ENCODE results near the gene OOSP4B. TPM values are rescaled to one million over a fixed set of nuclear protein-coding genes. Genes with fewer than 3 reads are reported as not detected.
"Not testable (repeated sequence)": the region's sequence is repeated elsewhere in the genome, so short reads cannot be mapped to it uniquely, and the experiment has no call there.

OOSP4B gene
- total RNA-seq, 1 experiment from 2014 or later: not detected

DNA sequence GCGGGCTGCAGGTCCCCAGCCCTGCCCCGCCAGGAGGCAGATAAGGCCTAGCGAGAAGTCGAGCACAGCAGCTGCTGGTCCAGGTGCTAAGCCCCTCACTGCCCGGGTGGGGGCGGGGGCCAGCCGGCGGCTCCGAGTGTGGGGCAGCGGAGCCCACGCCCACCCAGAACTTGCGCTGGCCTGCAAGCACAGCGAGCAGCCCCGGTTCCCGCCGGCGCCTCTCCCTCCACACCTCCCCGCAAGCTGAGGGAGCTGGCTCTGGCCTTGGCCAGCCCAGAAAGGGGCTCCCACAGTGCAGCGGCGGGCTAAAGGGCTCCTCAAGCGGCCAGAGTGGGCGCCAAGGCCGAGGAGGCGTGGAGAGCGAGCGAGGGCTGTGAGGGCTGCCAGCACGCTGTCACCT, 3.4 kb downstream of the OOSP4B start:
- H3K36me3 ChIP-seq; H3K27me3 ChIP-seq; H3K9me3 ChIP-seq (replicated peaks); H3K4me3 ChIP-seq; H3K4me1 ChIP-seq; DNase-seq; H3K27ac ChIP-seq: not testable (repeated sequence)

DNA sequence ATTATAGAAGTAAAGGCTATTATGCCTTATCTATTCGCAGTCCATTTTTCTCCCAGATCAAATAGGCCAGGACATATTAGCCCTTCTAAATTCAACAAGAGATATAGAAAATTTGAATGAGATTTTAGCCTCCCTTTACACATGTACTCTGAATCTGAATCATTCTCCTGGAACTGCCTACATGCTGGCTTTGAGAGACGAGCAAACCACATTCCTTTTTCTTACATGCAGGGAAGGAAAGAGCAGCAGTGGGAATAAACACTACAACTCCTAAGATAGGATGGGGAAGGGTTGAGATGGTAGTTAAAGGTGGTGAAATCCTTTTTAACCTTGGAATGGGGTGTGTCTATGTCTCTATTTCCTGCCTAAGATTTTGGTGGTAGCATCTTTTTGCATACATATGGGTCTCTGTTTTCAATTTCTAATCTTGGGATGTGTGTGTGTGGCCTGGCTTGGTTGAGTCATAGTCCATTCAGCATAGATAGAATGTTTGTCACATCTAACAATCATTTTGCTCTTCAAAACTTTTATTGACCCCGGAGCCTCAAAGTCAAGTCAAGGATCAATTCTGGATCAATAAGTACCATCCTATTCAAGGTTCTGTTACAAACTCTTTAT, 12.1 kb downstream of the OOSP4B start:
- Histone ChIP-seq H3K27me3 (no peaks in the 10 kb centered on the region), H3K36me3 (no peaks in the 10 kb centered on the region), H3K9me3 (replicated peaks) (no peaks in the 10 kb centered on the region), H3K4me1 (no peaks in the 10 kb centered on the region), H3K27ac (no peak overlapping the region), H3K4me3 (no peak overlapping the region)
- DNase-seq: no peak

DNA sequence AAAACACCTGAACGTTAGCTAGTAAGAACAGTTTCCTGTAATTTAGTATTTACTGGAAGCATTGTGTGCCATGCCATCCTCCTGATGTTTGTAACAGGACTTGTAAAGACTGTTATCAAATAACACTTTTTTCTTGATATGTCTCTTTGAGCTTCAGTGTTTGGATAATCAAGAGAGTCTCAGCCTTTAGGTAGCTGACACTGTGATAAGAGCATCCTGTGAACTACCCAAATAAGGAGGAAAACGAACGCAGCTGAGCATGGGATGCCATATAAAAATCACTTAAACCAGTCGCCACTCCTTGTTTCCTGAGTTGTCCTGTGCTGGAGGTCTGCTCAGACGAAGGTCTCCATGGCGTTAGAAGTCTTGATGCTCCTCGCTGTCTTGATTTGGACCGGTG, 23.1 kb downstream of the OOSP4B start, which contains the start of gene OOSP2:
TSS of gene OOSP2 (plus strand) at position 301 of the 400 bp plus-strand sequence. CDS start at position 352, 51 bp downstream.
- H3K27me3 ChIP-seq: no peaks in the 10 kb centered on the region
- H3K9me3 ChIP-seq (replicated peaks): no peaks in the 10 kb centered on the region
- H3K4me3 ChIP-seq: no peak within 1 kb of the TSS
- H3K27ac ChIP-seq: no peak within 1 kb of the TSS
- DNase-seq: no peak
- no peaks in the 10 kb centered on the region for H3K36me3 ChIP-seq
- no peaks in the 10 kb centered on the region for H3K4me1 ChIP-seq

DNA sequence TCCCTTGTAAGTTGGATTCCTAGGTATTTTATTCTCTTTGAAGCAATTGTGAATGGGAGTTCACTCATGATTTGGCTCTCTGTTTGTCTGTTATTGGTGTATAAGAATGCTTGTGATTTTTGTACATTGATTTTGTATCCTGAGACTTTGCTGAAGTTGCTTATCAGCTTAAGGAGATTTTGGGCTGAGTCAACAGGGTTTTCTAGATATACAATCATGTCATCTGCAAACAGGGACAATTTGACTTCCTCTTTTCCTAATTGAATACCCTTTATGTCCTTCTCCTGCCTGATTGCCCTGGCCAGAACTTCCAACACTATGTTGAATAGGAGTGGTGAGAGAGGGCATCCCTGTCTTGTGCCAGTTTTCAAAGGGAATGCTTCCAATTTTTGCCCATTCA, 33.4 kb downstream of the OOSP4B start:
- H3K4me1 ChIP-seq; H3K4me3 ChIP-seq; H3K27me3 ChIP-seq; H3K27ac ChIP-seq; DNase-seq; H3K36me3 ChIP-seq; H3K9me3 ChIP-seq (replicated peaks): not testable (repeated sequence)

DNA sequence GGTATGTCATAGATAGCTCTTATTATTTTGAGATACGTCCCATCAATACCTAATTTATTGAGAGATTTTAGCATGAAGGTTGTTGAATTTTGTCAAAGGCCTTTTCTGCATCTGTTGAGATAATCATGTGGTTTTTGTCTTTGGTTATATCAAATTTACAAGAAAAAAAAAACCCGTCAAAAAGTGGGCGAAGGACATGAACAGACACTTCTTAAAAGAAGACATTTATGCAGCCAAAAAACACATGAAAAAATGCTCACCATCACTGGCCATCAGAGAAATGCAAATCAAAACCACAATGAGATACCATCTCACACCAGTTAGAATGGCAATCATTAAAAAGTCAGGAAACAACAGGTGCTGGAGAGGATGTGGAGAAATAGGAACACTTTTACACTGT, 33.9 kb downstream of the OOSP4B start:
- not testable (repeated sequence) for H3K9me3 ChIP-seq (replicated peaks); H3K4me1 ChIP-seq; H3K27ac ChIP-seq

DNA sequence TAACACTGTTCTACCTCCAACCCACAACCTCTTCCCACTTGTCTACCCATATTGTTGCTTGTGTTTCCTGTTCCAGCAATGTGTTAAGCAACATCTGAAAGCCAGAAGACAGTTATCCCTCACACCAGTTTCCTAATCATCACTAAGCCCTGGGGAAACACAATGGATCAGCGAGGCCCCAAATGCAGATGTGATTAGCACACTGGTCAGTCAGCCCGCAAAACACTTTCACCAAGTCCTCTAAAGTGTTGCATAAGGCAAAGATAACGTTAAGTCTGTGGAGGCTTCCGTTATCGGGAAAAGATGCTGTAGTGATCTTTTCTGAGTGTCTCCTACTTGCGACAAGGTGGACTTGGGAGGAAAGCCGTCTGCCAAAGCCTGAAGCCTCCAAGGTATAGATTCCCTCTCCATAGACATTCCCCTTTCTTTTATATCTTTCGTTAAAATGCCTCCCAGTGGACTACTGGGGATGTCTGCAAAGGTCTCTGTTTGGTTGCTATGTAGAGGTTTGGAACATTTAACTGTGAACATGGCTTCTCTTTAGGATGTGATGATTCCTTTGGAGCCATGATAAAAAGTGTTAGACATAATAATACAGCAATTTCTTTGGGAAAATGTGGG, 39.5 kb downstream of the OOSP4B start, which contains the start of gene MS4A3:
TSS of gene MS4A3 (plus strand) at position 317 of the 621 bp plus-strand sequence. CDS start 4,496 bp downstream, outside the sequence.
- H3K4me1 ChIP-seq: no peaks in the 10 kb centered on the region
- H3K36me3 ChIP-seq: no peaks in the 10 kb centered on the region
- no peaks in the 10 kb centered on the region for H3K9me3 ChIP-seq (replicated peaks)
- no peaks in the 10 kb centered on the region for H3K27me3 ChIP-seq
- H3K4me3 ChIP-seq: no peak within 1 kb of the TSS
- H3K27ac ChIP-seq: no peak within 1 kb of the TSS
- DNase-seq: no peak

More for the DNA sequence above, 33.9 kb downstream of the OOSP4B start:
- H3K27me3 ChIP-seq, DNase-seq, H3K4me3 ChIP-seq, H3K36me3 ChIP-seq: not testable (repeated sequence)

DNA sequence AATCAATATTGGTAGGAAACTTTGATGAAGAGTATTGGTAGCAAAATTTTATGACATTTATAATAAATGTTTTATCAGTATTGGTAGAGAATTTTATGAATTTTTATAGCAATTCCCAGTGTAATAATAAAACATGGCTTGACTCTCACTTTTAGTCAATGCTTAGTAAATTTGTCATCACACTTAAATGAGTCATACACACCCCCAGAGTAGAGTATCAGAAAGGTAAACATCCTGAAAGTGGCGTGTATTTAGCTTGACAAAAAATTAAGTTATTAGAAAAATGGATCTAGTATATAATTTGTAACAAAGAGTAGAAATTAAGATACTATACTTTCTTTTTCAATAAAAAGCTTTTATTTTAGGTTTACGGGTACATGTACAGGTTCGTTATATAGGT, 42.1 kb downstream of the OOSP4B start:
- Histone ChIP-seq H3K4me3 (no peak overlapping the region), H3K27ac (no peak overlapping the region), H3K4me1 (no peaks in the 10 kb centered on the region), H3K27me3 (no peaks in the 10 kb centered on the region), H3K9me3 (replicated peaks) (no peaks in the 10 kb centered on the region), H3K36me3 (no peaks in the 10 kb centered on the region)
- no peak for DNase-seq

DNA sequence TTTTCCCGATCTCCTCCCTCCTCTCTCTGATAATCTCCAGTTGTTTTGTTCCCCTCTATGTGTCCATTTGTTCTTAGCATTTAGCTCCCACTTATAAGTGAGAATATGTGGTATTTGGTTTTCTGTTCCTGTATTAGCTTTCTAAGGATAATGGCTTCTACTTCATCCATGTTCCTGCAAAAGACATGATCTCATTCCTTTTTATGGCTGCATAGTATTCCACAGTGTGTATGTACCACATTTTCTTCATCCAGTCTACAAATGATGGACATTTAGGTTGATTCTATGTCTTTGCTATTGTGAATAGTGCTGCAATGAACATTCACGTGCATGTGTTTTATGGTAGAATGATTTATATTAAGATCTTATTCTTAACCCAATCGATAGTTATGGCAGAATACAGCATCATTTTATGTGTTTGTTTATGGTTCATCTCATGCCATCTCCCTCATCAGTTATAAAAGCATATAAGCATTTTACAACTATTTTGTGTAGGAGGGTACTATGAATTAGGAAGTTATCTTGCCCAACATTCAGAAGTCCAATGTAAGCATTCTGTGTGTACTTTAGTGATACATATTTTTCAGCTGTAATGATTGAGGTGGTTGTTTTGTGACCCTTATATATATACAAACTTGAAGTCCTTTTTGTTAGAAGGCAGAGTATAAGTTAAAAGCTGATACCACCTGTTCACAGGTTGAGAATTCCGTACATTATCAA, 42.7 kb downstream of the OOSP4B start:
- no peaks in the 10 kb centered on the region for H3K36me3 ChIP-seq

DNA sequence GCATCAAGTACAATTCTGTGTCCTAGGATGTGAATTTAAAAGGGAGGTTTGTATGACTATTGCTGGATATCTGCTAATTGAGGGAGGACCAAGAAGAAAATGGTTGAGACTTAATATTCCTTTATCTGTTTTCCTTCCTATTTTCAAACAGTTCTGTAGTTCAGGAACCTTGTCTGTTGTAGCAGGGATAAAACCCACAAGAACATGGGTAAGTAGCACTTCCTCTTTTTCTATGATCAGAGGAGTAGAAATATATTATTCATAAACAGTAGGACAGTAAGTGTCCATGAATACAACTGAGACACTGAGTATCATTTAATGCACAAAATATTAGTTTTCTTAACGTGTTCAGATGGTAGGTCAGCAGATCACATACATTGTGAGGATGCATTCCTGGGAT, 47.1 kb downstream of the OOSP4B start:
- DNase-seq: no peak
- Histone ChIP-seq H3K27ac (no peak overlapping the region), H3K27me3 (no peaks in the 10 kb centered on the region; the same call in 1 of the 2 replicates), H3K4me3 (no peak overlapping the region), H3K4me1 (no peaks in the 10 kb centered on the region), H3K9me3 (replicated peaks) (no peaks in the 10 kb centered on the region), H3K36me3 (no peaks in the 10 kb centered on the region)

More for the DNA sequence above, 42.7 kb downstream of the OOSP4B start:
- H3K9me3 ChIP-seq (replicated peaks): no peaks in the 10 kb centered on the region
- H3K4me3 ChIP-seq: no peak overlapping the region
- H3K4me1 ChIP-seq: no peaks in the 10 kb centered on the region
- no peaks in the 10 kb centered on the region for H3K27me3 ChIP-seq
- no peak overlapping the region for H3K27ac ChIP-seq
- DNase-seq: no peak

DNA sequence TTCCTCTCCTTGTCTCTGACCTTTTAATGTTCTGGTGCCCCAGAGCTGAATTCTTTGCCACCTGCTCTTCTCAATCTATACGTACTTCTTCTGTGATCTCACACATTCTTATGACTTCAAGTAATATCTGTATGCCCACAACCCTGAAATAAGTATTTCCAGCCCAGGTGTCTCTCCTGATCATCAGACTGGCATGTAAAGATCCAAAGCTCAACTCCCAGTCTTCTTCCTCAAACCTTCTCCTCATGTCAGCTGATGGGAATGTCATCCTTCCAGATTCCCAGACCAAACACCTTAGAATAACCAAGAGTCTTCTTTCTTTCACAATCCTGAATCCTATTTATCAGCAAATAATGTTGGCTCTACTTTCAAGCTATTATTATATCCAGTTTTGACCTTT, 48.8 kb downstream of the OOSP4B start:
- H3K9me3 ChIP-seq (replicated peaks): no peaks in the 10 kb centered on the region
- H3K4me3 ChIP-seq: no peak overlapping the region
- DNase-seq: peak in 1 of 2 experiments; percentile 9

DNA sequence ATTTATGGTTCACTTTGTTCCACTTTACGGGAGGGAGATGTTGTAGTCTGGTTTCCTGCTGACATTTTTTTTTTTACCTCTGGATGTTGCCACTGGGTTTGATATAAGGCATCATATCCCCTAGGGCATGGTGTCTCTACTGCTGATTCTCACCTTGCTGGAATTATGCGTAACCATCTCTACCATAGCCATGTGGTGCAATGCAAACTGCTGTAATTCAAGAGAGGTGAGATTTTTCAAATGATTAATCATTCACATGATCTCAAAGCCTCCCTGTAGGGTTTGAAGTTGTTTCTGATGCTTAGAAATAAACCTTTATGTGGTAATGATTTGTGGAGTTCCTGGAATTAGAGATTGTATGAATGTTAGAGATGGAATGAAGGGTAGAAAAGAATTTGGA, 52.5 kb downstream of the OOSP4B start:
- no peak for DNase-seq
- no peaks in the 10 kb centered on the region for H3K4me1 ChIP-seq
- no peak overlapping the region for H3K4me3 ChIP-seq
- H3K36me3 ChIP-seq: no peaks in the 10 kb centered on the region
- H3K27me3 ChIP-seq: no peaks in the 10 kb centered on the region; the same call in 1 of the 2 replicates
- no peak overlapping the region for H3K27ac ChIP-seq
- H3K9me3 ChIP-seq (replicated peaks): no peaks in the 10 kb centered on the region

More for the DNA sequence above, 48.8 kb downstream of the OOSP4B start:
- Histone ChIP-seq H3K27ac (no peak overlapping the region), H3K36me3 (no peaks in the 10 kb centered on the region), H3K4me1 (no peaks in the 10 kb centered on the region), H3K27me3 (no peaks in the 10 kb centered on the region; the same call in 1 of the 2 replicates)

DNA sequence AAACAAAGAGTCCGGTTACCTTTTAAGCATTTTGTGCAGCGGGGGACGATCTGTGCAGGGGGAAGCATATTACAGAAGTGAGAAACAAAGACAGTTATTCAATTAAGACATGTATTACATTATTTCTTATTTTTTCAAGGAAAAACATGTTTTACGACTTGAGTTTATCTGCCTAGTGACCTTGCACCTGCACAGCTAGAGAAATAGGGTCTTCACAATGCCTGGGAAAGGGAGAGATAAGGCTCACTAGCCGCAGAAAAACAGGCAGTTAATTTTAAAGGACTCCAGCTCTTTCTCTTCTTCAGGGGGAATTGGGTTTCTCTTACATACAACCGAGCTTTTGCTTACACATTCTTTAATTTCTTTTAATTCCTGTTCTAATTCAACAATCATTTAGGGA, 54.7 kb downstream of the OOSP4B start:
- H3K27ac ChIP-seq; H3K27me3 ChIP-seq; H3K4me1 ChIP-seq; H3K9me3 ChIP-seq (replicated peaks); H3K4me3 ChIP-seq; H3K36me3 ChIP-seq; DNase-seq: not testable (repeated sequence)

DNA sequence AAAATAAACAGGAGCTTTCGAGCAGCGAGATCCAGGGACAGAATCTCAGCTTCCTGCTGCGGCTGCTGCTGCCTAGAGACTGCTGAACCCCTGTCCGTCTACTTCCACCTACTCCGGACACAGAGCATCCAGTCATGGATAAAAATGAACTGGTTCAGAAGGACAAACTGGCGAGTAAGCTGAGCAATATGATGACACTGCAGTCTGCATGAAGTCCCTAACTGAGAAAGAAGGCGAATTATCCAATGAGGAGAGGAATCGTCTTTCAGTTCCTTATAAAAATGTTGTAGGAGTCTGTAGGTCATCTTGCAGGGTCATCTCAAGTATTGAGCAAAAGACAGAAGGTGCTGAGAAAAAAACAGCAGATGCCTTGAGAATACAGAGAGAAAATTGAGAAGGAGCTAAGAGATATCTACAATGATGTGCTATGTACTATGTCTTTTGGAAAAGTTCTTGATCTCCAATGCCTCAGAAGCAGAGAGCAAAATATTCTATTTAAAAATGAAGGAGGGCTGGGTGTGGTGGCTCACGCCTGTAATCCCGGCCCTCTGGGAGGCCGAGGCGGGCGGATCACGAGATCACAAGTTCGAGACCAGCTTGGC, 60.3 kb downstream of the OOSP4B start:
- Histone ChIP-seq H3K9me3 (replicated peaks) (no peaks in the 10 kb centered on the region), H3K4me1 (no peaks in the 10 kb centered on the region), H3K4me3 (no peak overlapping the region), H3K36me3 (no peaks in the 10 kb centered on the region), H3K27ac (no peak overlapping the region), H3K27me3 (no peaks in the 10 kb centered on the region)
- no peak for DNase-seq

DNA sequence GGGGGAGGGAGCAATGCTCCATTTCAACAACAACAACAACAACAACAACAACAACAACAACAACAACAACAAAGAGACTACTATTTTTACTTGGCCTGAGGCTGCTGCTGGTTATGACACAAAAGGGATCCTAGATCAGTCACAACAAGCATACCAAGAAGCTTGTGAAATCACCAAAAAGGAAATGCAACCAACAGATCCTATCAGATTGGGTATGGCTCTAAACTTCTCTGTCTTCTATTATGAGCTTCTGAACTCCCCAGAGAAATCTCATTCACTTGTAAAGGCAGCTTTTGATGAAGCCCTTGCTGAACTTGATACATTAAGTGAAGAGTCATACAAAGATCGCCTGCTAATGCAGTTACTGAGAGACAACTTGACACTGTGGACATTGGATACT, 61.0 kb downstream of the OOSP4B start:
- Histone ChIP-seq H3K4me1 (no peaks in the 10 kb centered on the region), H3K4me3 (no peak overlapping the region), H3K36me3 (no peaks in the 10 kb centered on the region), H3K27me3 (no peaks in the 10 kb centered on the region), H3K27ac (no peak overlapping the region), H3K9me3 (replicated peaks) (no peaks in the 10 kb centered on the region)
- peak in 1 of 2 experiments; percentile 3 for DNase-seq

DNA sequence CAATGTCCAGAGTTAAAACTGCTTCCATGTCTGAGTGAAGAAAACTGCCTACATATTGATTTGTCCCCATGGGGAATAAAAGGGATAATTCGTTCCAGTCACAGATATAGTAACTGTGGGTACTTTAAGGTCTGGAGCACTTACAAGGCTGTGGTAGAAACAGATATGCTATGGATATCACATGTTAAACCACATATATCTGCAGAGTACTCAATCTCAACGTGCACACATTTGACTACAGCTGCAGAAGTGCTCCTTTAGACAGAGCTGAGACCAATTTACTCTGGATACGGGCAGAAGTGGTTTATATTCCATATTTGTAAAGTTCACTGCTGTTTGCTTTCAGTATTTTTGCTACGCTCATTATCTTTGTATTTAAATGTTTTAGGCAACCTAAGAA, 61.8 kb downstream of the OOSP4B start:
- Histone ChIP-seq H3K4me1 (no peaks in the 10 kb centered on the region), H3K9me3 (replicated peaks) (no peaks in the 10 kb centered on the region), H3K36me3 (no peaks in the 10 kb centered on the region), H3K27ac (peak overlapping the region; percentile 7; the same call in 1 of the 2 replicates), H3K27me3 (no peaks in the 10 kb centered on the region), H3K4me3 (no peak overlapping the region)
- DNase-seq: peak in 1 of 2 experiments; percentile 16
